ENCODE data around the gene ASAH2.

DNA sequence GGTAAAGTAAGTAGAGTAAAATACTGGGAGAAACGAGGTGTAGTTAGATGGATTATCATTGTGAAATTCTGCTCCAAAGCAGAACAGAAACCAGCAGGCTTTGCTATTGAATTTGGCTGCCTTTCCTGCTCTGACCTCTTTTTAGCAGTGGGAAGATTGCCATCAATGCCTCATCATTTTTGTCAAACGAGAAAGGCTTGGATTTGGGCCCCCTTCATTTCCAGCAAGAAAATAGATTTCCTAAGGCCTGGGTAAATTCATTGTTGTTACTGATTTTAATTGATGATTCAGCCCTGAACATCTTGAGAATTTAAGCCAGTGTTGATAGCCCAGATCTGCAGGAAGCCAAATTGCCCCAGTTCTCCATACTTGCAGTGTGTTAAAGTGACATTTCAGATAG is 35.2 kb upstream of the ASAH2 start:
- TF ChIP-seq, protein P1, sequence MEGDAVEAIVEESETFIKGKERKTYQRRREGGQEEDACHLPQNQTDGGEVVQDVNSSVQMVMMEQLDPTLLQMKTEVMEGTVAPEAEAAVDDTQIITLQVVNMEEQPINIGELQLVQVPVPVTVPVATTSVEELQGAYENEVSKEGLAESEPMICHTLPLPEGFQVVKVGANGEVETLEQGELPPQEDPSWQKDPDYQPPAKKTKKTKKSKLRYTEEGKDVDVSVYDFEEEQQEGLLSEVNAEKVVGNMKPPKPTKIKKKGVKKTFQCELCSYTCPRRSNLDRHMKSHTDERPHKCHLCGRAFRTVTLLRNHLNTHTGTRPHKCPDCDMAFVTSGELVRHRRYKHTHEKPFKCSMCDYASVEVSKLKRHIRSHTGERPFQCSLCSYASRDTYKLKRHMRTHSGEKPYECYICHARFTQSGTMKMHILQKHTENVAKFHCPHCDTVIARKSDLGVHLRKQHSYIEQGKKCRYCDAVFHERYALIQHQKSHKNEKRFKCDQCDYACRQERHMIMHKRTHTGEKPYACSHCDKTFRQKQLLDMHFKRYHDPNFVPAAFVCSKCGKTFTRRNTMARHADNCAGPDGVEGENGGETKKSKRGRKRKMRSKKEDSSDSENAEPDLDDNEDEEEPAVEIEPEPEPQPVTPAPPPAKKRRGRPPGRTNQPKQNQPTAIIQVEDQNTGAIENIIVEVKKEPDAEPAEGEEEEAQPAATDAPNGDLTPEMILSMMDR (IDR thresholded peaks at IDR 0.05): no peak
- no peak for TF ChIP-seq POLR2A (IDR thresholded peaks at IDR 0.05)
